Superior temporal gyrus (tissue), 1 donor: Measurements from ENCODE around the gene LCE1C.

ENCODE experiments used
- DNase-seq: peaks from one replicate; pipeline ENCODE4 v3.0.0-alpha.2; 2016; ENCODE audit errors: extremely low spot score

Gene LCE1C

GRCh38 chr1:152806576-152806975, at the start of gene LCE1C:
Gene LCE1C, minus strand, starts transcription at chr1:152806651. Its CDS starts 1,173 bp downstream, at chr1:152805478.
- DNase-seq: no peak

DNA sequence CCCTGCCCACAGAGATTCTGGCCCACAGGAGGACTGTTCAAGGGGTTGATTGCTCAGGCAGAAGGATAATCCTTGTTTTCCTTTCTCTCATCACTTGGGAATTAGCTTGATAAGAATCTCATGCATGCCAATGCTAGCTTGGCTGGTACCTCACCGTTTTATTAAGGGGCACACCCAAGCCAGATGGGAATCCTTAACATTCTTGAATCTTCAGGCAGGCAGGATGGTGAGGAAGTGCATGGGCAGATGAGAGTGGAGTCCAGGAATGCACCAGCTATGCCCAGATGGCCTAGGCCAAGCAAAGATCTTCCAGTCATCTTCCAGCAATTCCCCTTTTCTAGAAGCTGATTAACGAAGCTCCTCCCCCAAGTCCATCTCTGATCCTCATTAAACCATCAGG, 49.2 kb upstream of the LCE1C start:
- DNase-seq: no peak

- no peak for DNase-seq
Measured at GRCh38 chr1:152842556-152842955, 36.1 kb upstream of the LCE1C start, which contains the start of gene LCE6A. Gene LCE6A, plus strand, starts transcription at chr1:152842856. Its CDS starts 665 bp downstream, at chr1:152843521.

DNA sequence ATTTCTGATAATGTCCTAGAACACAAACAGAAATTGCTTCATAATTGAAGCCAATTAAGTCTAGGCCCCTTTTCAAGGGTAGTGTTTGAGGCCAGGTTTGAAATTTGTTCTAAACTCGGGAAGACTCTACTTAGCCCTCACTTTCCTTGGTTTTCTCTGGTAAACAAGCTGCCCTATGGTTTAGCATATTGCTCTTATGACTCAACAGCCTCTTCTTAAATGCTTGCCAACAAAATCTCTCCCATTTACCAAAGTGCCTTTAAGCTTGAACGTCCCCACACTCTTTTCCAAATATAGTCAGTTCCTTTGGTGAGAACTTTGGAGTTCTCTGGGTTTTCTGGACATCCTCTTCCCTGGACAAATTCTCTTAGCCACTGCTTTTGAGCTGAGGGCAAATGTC, 30.4 kb upstream of the LCE1C start:
- DNase-seq: no peak

- no peak for DNase-seq
Measured at GRCh38 chr1:152827173-152827572, 20.7 kb upstream of the LCE1C start, which contains the start of gene LCE1A. Gene LCE1A, plus strand, starts transcription at chr1:152827473. Its CDS starts 0 bp downstream, at chr1:152827473.

- DNase-seq: no peak
Measured at GRCh38 chr1:152824964-152825363, 18.5 kb upstream of the LCE1C start.

- no peak for DNase-seq
Measured at GRCh38 chr1:152823294-152823693, 16.8 kb upstream of the LCE1C start.

DNA sequence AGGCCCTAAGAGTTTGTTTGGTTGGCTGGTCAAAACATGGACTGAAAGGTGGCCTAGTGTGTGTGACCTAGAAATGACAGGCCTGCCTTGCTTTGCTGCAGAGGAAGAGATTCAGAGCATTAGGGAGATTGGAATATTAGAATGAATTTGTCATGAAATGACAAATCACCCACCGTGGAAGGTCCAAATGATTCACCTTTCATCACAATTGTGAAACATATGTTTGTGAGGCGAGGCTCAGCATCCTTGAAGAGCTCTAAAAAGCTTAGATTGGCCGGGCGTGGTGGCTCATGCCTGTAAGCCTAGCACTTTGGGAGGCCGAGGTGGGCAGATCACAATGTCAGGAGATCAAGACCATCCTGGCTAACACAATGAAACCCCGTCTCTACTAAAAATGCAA, 10.9 kb upstream of the LCE1C start:
- DNase-seq: peak; percentile 1

- peak; percentile 1 for DNase-seq
Measured at GRCh38 chr1:152811671-152812070, 5.2 kb upstream of the LCE1C start, which contains the start of gene LCE1B. Gene LCE1B, plus strand, starts transcription at chr1:152811971. Its CDS starts 476 bp downstream, at chr1:152812447.

DNA sequence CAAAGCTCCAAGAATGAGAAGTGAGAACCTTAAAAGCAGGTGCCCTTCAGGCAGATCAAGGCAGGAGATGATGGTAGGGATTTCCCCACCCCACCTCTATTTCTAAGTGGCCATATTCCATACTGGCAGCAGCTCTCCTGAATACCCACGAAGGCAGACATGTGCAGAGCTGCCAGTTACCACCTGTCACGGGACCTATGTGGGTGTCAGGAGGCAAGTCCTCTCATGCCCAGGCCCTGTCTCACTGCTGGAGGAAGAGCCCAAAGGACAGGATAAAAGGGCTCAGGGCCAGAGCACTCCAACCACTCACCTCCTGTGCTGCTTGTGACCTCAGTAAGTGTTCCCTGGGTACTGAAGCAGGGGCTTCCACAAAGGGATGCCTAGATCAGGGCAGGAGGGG, 4.6 kb upstream of the LCE1C start:
- no peak for DNase-seq

- DNase-seq: peak; percentile 1
Measured at GRCh38 chr1:152801333-152801732, 5.1 kb downstream of the LCE1C start.

GRCh38 chr1:152796421-152796820, 10.0 kb downstream of the LCE1C start, which contains the start of gene LCE1D:
Gene LCE1D, plus strand, starts transcription at chr1:152796721. Its CDS starts 1,074 bp downstream, at chr1:152797795.
- no peak for DNase-seq

- DNase-seq: no peak
Measured at GRCh38 chr1:152795686-152796085, 10.8 kb downstream of the LCE1C start.

GRCh38 chr1:152786077-152786476, 20.4 kb downstream of the LCE1C start, which contains the start of gene LCE1E:
Gene LCE1E, plus strand, starts transcription at chr1:152786257. Its CDS starts 1,043 bp downstream, at chr1:152787300.
- DNase-seq: no peak

- peak; percentile 0 for DNase-seq
Measured at GRCh38 chr1:152783095-152783494, 23.4 kb downstream of the LCE1C start.

DNA sequence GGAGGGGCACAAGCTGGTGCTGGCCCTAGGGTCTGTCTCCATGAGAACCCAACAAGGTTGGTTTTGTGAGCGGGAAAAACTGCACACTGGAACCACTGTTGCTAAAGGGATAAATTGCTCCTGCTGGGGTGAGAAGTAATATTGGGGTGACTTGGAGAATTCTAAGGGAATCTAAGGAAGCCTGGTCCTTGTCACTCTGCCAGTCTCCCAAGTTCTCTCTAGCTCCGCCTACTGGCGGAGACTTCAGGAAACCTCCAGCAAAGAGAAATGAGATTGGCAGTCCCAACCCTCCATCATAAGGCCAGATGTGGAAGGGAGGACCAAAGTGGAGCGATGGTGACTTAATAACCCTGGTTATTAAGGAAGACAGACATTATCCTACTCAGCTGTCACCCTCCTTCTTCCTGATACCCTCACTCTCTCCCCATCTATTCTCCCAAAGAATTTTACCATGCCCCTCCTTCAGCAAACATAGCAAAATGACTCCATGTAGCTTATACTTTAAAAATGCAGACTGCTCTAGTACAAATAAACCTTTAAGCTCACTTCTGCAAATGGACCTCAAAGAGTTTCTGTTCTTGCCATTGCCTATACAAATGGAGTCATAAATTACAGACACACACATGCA, 28.8 kb downstream of the LCE1C start:
- peak; percentile 1 for DNase-seq

DNA sequence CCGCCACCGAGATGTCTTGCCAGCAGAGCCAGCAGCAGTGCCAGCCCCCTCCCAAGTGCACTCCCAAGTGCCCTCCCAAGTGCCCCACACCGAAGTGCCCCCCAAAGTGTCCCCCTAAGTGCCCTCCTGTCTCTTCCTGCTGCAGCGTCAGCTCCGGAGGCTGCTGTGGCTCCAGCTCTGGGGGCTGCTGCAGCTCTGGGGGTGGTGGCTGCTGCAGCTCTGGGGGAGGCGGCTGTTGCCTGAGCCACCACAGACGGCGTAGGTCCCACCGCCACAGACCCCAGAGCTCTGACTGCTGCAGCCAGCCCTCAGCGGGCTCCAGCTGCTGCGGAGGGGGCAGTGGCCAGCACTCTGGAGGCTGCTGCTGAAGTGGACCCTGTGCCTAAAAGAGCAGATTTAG, 30.1 kb downstream of the LCE1C start:
- no peak for DNase-seq

DNA sequence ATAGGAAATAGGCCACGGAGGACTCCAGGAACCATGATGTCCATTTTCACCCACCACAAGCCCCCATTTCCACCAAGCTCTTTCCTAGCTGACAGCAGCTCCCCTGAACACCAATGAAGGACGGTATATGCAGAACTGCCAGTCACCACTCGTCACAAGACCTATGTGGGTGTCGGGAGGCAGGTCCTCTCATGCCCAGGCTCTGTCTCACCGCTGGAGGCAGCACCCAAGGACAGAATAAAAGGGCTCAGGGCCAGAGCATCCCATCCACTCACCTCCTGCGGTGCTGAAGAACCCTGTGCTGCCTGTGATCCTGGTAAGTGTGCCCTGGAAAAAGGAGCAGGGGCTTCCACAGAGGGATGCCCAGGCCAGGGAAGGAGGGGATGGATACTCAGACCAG, 31.6 kb downstream of the LCE1C start, which contains the start of gene LCE1F:
Gene LCE1F (plus strand): TSS at position 266 of the 400 bp plus-strand sequence. CDS start 1,232 bp downstream, outside the sequence.
- DNase-seq: no peak

DNA sequence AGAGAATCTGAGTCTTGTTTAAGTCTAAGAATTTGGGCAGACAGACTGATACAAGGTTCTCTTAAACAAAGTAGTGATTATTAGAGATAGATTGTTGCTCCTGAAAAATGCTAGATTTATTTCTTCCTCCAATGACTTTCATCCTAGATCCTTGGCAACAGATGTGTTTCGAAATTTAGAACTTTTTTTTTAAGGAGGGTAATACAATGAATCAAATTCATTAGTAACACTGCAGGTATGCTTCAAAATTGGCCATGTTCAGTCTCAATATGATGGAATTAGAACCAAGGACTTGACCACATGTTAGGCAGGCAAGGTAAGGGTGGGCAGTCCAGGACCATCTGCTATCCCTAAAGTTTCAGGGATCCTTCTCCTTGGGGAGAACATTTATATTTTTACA, 36.0 kb downstream of the LCE1C start:
- no peak for DNase-seq

- DNase-seq: no peak
Measured at GRCh38 chr1:152768847-152769533, 37.5 kb downstream of the LCE1C start.

GRCh38 chr1:152761609-152762213, 44.7 kb downstream of the LCE1C start:
- peak; percentile 22 for DNase-seq

- DNase-seq: no peak
Measured at GRCh38 chr1:152760551-152761190, 45.8 kb downstream of the LCE1C start.
